Dendritic cell treated with granulocyte-macrophage colony-stimulating factor and Interleukin-4, amounts not matched to agents 40 ng/mL and 50 ng/mL, for 4 days (primary cell): ENCODE results near the gene SOX13.
"Not testable (repeated sequence)": the region's sequence is repeated elsewhere in the genome, so short reads cannot be mapped to it uniquely, and the experiment has no call there.

Source experiments
- H3K27ac Mint-ChIP-seq: one replicate; pipeline ENCODE4 v1.8.0; 2022; ENCODE audit warnings: mild to moderate bottlenecking, mixed read lengths
- H3K27me3 Mint-ChIP-seq: one replicate; pipeline ENCODE4 v1.8.0; 2022; ENCODE audit warnings: mild to moderate bottlenecking, mixed read lengths
- H3K36me3 Mint-ChIP-seq: one replicate; pipeline ENCODE4 v1.8.0; 2022; ENCODE audit warnings: low read depth, mixed read lengths
- H3K4me1 Mint-ChIP-seq: one replicate; pipeline ENCODE4 v1.8.0; 2022; ENCODE audit warnings: low read depth, mixed read lengths
- H3K4me3 Mint-ChIP-seq: one replicate; pipeline ENCODE4 v1.8.0; 2022; ENCODE audit warnings: mild to moderate bottlenecking, moderate library complexity, mixed read lengths
- H3K9me3 Mint-ChIP-seq: one replicate; pipeline ENCODE4 v1.8.0; 2022; ENCODE audit warnings: mixed read lengths
- intact Hi-C: fragments of 100-400 bp; cut with micrococcal nuclease; formaldehyde crosslinking; loops from one replicate; pipeline ENCODE4 v1.15.0; 2022

SOX13 gene

DNA sequence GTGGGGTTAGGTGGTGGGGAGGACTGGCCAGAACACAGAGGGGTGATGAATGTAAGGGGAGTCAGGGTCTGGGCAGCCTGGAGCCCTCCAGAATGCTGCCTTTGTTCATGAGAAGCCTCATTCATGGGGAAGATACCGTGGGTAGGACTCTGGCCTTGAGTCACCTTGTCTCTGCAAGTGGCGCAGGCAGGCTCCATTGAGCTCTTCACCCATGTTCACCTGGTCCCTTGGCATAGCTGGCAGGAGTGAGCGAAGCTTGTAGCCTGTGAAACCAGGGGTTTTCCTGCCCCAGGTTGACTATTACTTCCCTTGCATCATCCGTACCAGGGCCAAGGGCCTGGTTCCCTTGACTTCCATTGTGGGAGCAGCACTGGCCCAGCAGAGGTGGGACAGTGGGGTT lies 25.8 kb downstream of the SOX13 start:
- no peak overlapping the region for H3K4me3 Mint-ChIP-seq

DNA sequence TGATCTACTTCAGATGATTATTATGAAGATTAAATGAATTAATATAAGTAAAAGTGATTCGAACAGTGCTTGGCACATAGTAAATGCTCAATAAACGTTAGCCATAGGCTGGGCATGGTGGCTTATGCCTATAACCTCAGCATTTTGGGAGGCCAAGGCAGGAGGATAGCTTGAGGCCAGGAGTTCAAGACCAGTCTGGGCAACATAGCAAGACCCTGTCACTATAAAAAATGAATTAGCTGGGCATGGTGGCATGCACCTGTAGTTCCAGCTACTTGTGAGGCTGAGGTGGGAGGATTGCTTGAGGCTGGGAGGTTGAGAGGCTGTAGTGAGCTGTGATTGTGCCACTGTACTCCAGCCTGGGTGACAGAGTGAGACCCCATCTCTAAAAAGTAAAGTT lies 26.8 kb downstream of the SOX13 start:
- not testable (repeated sequence) for H3K4me1 Mint-ChIP-seq, H3K9me3 Mint-ChIP-seq

More for the DNA sequence above, 25.8 kb downstream of the SOX13 start:
- H3K9me3 Mint-ChIP-seq = no peaks in the 10 kb centered on the region
- no peak overlapping the region for H3K27ac Mint-ChIP-seq
- H3K4me1 Mint-ChIP-seq = no peaks in the 10 kb centered on the region
- no peaks in the 10 kb centered on the region for H3K36me3 Mint-ChIP-seq
- intact Hi-C loops = no loop called here
- H3K27me3 Mint-ChIP-seq = peaks cover 25% of the 10 kb centered on the region

DNA sequence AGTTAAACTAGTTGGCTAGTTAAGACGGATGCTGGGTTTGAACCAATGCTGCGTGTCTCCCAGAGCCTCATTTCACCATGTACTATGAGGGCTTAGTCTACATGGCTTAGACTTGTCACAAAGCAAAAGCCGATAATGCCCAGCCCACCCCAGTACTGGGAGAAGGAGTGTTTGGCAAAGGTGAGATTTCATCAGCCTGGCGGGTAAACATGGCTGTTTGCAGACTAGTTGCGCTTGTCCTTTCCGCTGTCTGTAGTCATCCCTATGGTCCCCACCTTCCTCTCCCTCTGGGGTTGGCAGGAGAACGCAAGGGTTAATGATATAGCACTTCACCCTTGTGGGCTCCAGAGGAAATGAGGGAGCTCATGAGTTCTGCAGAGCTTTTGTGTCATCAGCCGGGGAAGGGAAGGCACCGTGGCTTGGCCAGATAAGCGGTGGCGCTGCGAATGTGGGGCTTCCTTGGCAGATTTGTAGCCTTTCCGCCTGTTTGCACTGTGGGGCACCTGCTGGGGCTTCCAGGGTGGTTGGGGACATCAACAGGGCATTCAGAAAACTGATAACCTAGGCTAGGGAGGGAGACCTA lies 29.2 kb downstream of the SOX13 start:
- peaks cover 7% of the 10 kb centered on the region for H3K4me1 Mint-ChIP-seq
- intact Hi-C loops = no loop called here

More for the DNA sequence above, 26.8 kb downstream of the SOX13 start:
- intact Hi-C loops, H3K4me3 Mint-ChIP-seq, H3K36me3 Mint-ChIP-seq, H3K27ac Mint-ChIP-seq: not testable (repeated sequence)
- peaks cover 29% of the 10 kb centered on the region for H3K27me3 Mint-ChIP-seq

DNA sequence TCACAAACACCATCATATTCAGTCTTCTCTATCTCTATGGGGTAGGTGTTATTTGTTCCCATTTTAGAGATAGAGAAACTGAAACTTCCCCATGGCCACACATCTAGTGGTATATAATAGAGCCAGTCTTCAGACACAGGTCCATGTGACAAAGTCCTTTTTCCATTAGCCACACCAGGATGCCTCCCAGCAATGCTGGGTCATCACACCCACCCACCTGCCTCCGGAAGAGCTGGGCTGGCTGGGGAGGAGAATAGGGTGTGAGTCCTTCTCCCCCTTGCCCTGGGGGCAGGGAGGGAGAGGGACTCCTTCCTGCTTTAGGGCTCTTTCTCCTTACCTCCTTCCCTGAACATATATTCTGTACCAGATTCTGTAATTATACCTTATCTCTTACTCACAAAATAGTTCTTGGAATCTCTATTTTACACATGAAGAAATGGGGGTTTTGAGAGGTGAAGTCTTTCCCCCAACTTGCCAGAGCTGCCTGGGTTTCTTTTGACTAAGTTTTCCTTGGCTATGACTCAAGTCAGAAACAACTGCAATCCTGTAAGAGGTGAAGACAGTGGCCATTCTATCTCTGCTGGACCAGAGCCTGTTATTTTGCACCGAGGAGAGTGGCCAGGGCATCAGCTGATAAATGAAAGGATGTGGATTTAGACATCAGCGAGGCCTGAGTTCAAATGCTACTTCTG lies 30.0 kb downstream of the SOX13 start:
- Mint-ChIP-seq H3K36me3 (no peaks in the 10 kb centered on the region), H3K27me3 (peaks cover 39% of the 10 kb centered on the region), H3K4me3 (no peak overlapping the region), H3K9me3 (no peaks in the 10 kb centered on the region), H3K4me1 (peaks cover 7% of the 10 kb centered on the region), H3K27ac (no peak overlapping the region)
- intact Hi-C loops = no loop called here

More for the DNA sequence above, 29.2 kb downstream of the SOX13 start:
- Mint-ChIP-seq H3K36me3 (no peaks in the 10 kb centered on the region), H3K9me3 (no peaks in the 10 kb centered on the region), H3K4me3 (no peak overlapping the region), H3K27me3 (peaks cover 36% of the 10 kb centered on the region), H3K27ac (no peak overlapping the region)

DNA sequence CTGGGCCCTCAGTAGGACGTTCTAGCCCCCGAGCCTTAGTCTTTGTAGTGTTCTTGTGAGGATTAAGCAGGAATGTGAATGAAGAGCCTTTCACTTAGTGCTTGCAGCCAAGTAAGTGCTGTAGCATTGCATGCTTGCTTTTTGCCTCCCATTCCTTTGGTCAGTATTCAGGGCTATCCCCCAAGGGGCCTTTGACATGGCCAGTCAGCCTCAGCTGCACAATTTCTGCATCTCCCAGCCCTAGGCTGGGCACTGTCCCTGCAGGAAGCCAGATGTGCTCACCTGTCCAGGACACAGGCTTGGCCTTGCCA lies 30.5 kb downstream of the SOX13 start:
- no peaks in the 10 kb centered on the region for H3K9me3 Mint-ChIP-seq
- H3K4me3 Mint-ChIP-seq = no peak overlapping the region
- intact Hi-C loops = no loop called here
- H3K4me1 Mint-ChIP-seq = peaks cover 7% of the 10 kb centered on the region
- peaks cover 41% of the 10 kb centered on the region for H3K27me3 Mint-ChIP-seq
- H3K27ac Mint-ChIP-seq = no peak overlapping the region
- no peaks in the 10 kb centered on the region for H3K36me3 Mint-ChIP-seq

DNA sequence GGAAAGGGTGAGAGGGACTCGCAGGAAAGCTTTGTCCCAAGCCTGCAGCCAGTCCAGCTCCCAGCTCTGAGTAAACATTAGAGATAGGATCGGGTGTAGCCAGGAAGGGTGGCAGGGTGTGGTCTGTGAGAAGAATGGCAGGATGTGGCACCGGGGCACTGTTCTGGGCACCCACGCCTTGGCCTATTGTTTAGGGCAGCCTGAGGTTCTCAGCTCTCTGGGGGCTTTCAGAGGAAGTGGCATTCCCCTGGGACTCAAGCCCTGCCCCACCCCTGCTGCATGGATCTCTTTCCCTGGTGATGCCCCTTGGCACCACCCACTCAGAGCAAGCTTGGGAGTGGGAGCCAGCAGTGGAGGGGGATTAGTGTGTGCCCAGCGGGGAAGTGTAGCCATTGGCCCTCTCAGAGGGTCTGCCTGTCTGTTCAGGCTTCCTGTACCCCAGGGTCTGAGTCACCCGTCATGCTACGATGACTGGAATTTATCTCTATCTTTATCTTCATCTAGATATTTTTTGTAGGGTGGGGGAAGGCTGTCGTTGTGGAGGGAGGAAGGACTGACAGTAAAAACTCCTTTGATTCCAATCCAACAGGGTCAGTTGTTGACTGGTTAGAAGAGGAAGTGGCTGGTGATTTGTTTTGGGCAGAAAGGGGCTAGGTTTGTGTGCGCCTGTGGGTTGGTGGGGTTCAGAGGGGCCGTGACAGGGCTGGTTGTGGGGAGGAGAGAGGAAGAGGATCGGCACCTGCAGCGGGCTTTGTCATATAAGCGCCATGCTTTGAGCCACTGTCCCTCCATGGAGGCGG lies 31.6 kb downstream of the SOX13 start:
- H3K4me3 Mint-ChIP-seq = no peak overlapping the region
- H3K36me3 Mint-ChIP-seq = no peaks in the 10 kb centered on the region
- intact Hi-C loops = no loop called here
- H3K27me3 Mint-ChIP-seq = peaks cover 45% of the 10 kb centered on the region
- H3K27ac Mint-ChIP-seq = no peak overlapping the region
- H3K9me3 Mint-ChIP-seq = no peaks in the 10 kb centered on the region
- peaks cover 7% of the 10 kb centered on the region for H3K4me1 Mint-ChIP-seq

DNA sequence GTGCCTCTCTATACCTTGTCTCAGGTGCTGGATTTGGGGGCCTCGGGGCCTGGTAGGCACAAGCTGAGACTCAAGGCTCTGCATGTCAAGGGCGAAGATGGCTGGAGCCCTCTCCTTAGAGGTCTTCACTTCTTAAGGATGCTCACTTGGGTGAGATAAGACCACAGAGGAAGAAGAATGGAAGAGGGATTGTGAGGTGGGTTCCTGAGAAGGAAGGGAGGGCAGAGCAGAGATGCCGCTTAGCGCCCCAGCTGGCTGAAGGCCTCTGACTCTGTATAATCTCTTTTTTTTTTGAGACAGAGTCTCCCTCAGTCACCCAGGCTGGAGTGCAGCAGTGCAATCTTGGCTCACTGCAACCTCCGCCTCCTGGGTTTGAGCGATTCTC lies 32.2 kb downstream of the SOX13 start:
- Mint-ChIP-seq H3K36me3 (no peaks in the 10 kb centered on the region), H3K27ac (no peak overlapping the region), H3K4me3 (no peak overlapping the region), H3K27me3 (peaks cover 45% of the 10 kb centered on the region), H3K4me1 (peaks cover 7% of the 10 kb centered on the region), H3K9me3 (no peaks in the 10 kb centered on the region)
- intact Hi-C loops = no loop called here

DNA sequence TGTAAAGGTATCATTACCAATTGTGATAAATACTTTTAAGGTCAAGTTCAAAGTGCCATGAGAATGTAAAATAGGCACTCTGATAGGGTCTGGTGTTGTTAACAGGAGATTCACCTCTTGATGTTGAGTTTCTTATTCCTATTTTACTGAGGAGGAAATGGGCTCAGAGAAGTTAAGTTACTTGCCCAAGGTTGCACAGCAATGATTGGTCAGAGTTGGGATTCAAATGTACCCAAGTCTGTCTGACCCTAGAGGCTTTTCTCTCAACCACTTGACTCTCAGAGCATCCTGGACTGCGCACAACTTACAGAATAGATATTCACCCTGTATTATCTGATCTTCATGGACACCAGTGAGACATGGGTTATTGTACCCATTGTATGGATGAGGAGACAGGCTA lies 33.9 kb downstream of the SOX13 start:
- intact Hi-C loops = no loop called here
- H3K4me1 Mint-ChIP-seq = peaks cover 7% of the 10 kb centered on the region
- H3K27ac Mint-ChIP-seq = no peak overlapping the region
- H3K9me3 Mint-ChIP-seq = no peaks in the 10 kb centered on the region
- H3K4me3 Mint-ChIP-seq = no peak overlapping the region
- H3K36me3 Mint-ChIP-seq = no peaks in the 10 kb centered on the region
- peaks cover 39% of the 10 kb centered on the region for H3K27me3 Mint-ChIP-seq

DNA sequence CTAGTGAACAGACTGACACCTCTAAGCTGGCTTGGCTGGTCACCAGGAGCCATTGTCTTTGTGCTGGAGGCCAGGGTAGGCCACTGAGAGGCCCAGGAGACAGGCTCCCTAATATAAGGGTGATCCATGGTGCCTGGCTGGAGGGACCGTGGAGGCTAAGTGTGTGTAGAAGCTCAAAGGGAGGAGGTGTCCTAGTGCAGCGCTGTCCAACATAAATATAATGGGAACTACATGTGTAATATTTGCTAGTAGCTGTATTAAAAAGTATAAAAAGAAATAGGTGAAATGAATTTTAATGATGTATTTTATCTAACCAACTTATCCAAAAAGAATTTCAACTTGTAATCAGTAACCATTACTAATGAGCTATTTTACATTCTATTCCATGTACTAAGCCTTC lies 35.0 kb downstream of the SOX13 start:
- H3K36me3 Mint-ChIP-seq = no peaks in the 10 kb centered on the region
- intact Hi-C loops = no loop called here
- no peak overlapping the region for H3K27ac Mint-ChIP-seq

DNA sequence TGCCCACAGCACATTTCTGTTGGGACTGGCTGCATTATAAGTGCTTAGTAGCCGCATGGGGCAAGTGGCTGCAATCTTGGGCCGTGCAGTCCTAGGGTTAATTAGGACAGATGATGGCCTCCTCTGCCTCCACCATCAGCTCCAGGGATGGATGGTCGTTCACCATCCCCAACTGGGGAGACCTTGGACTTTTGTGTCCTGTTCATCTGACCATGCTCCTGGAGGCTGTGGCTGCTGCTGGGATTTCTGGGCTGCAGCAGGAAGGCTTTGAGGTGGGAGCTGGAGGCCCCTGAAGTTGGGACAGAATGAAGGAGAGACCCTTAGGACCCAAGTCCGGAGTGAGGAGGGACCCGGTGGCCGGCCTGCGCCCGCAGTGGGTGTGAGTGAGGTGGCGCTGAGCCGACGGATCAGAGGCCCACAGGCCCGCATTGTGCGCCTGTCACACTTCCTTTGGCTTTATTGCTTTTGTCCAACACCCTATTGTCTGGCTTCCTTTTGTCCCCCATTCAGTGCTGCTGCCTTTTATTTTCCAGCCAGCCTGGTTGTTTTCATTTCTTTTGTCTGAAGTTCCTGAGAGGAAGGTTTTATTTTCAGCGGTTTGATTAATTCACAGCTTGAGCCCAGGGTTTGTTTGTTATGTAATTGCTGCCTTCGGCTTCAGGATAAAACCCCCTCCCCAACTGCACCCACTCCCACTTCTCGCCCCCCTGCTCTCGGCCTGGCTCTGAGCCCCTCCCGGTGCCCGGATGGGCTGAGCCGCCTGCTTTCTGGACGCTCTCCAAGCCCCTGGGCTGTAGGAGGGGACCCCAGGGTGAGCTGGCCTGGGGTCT lies 35.6 kb downstream of the SOX13 start:
- H3K4me1 Mint-ChIP-seq = peaks cover 8% of the 10 kb centered on the region

More for the DNA sequence above, 35.0 kb downstream of the SOX13 start:
- Mint-ChIP-seq H3K4me3 (no peak overlapping the region), H3K27me3 (peaks cover 35% of the 10 kb centered on the region), H3K4me1 (peaks cover 7% of the 10 kb centered on the region), H3K9me3 (no peaks in the 10 kb centered on the region)

DNA sequence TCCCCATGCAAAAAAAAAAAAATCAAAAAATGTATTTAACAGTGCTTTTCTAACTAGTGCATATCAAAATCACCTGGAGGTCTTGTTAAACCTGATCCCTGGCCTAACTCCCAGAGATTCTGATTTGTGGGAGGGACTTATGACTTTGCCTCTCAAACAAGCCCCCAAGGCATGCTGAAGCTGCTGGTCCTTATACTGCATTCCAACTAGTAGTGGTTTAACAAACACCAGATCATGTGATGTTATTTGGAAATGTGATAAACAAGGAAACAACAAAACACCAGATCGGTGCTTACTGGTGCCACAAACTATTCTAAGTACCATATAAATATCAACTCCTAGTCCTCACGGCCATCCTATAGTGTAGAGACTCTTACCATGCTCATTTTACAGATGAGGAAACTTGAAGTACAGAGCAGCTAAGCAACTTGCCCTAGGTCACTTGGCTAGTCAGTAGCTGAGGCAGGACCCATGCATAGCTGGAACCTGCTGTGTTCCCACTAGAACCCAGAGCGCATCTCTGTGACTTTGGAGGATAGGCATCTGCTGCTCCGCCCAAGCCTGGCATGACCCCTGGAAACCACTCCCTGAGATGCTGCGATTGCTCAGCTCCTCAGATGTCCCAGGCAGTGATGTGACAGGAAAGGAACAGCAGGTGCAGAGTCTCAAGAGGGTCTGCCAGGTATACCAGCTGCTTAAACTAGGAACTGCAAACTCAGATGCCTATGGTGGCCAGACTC lies 38.1 kb downstream of the SOX13 start:
- no peaks in the 10 kb centered on the region for H3K9me3 Mint-ChIP-seq
- no peak overlapping the region for H3K4me3 Mint-ChIP-seq
- H3K36me3 Mint-ChIP-seq = no peaks in the 10 kb centered on the region
- intact Hi-C loops = no loop called here
- H3K27ac Mint-ChIP-seq = no peak overlapping the region
- H3K4me1 Mint-ChIP-seq = peaks cover 17% of the 10 kb centered on the region
- H3K27me3 Mint-ChIP-seq = peaks cover 21% of the 10 kb centered on the region

More for the DNA sequence above, 35.6 kb downstream of the SOX13 start:
- Mint-ChIP-seq H3K27ac (no peak overlapping the region), H3K9me3 (no peaks in the 10 kb centered on the region), H3K4me3 (no peak overlapping the region), H3K27me3 (peaks cover 35% of the 10 kb centered on the region), H3K36me3 (no peaks in the 10 kb centered on the region)
- intact Hi-C loops = no loop called here

DNA sequence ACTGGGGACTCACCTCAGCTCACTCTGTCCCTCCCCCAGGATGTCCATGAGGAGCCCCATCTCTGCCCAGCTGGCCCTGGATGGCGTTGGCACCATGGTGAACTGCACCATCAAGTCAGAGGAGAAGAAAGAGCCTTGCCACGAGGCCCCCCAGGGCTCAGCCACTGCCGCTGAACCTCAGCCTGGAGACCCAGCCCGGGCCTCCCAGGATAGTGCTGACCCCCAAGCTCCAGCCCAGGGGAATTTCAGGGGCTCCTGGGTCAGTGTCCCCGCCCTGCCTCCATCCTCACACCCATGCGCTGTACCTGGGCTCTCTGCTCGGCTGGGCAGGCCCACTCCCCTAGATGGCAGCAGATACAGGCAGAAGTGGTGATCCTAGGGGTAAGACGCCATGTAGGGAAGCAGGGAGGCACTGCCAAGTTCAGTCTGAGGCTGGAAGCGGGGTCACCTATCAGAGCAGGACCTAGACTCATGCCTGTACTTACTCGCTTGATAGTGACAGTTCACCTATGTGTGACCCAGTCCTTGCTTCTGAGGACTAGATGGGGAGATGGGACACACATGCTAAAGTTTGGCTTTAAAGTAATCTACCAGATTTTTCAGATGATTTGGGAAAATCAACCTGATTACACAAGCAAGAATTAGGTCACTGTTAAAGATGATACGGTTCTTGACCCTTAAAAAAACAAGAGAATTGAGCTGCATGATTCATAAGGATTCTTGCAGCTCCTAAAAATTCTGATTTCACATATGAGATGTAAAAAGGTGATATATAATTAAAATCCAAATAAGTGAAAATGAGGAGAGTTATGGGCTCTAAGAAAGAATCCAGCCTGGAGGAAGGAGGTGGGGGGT lies 40.2 kb downstream of the SOX13 start:
- intact Hi-C loops = no loop called here
- Mint-ChIP-seq H3K9me3 (no peaks in the 10 kb centered on the region), H3K27me3 (peaks cover 21% of the 10 kb centered on the region), H3K36me3 (no peaks in the 10 kb centered on the region), H3K4me1 (peaks cover 17% of the 10 kb centered on the region), H3K27ac (no peak overlapping the region), H3K4me3 (no peak overlapping the region)

DNA sequence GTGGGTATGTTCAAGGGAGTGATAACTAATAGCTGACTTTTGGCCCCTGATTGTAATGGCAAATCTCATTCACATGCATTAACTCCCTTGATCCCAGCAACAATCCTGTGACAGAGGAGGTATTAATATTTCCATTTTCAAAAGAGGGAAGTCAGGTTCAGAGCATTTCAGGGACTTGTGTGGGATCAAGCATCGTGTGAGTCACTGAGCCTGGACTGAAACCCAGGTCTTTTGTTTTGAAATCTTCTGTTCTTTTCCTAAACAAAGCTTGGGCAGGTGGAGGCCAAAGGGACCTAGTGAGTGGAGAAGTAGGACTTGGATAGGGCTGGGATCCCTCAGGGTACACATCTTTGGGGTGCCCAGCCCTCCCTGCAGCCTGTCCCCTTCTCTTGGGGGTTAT lies 41.0 kb downstream of the SOX13 start:
- no peak overlapping the region for H3K4me3 Mint-ChIP-seq
- peak overlapping the region; percentile 20 for H3K27ac Mint-ChIP-seq
- peaks cover 20% of the 10 kb centered on the region for H3K27me3 Mint-ChIP-seq
- H3K9me3 Mint-ChIP-seq = no peaks in the 10 kb centered on the region
- intact Hi-C loops = no loop called here
- no peaks in the 10 kb centered on the region for H3K36me3 Mint-ChIP-seq
- peaks cover 17% of the 10 kb centered on the region for H3K4me1 Mint-ChIP-seq
